LNCaP clone FGC (cell line): ENCODE results near the gene BAZ2B.

Source experiments
- DNase-seq: peaks from one replicate; pipeline ENCODE4 v3.0.0-alpha.2; 2011; ENCODE audit warnings: low read depth
- H3K4me3 ChIP-seq: 2 replicates; pipeline ENCODE4 v1.5.1; 2011; ENCODE audit warnings: mild to moderate bottlenecking, low read depth, low read length, control low read depth
- CTCF ChIP-seq: IDR thresholded peaks from 2 replicates; pipeline ENCODE4 v1.5.1; 2012; ENCODE audit warnings: mild to moderate bottlenecking; ENCODE audit not compliant: control insufficient read depth, insufficient read depth; ENCODE audit errors: extremely low read depth

BAZ2B gene

DNA sequence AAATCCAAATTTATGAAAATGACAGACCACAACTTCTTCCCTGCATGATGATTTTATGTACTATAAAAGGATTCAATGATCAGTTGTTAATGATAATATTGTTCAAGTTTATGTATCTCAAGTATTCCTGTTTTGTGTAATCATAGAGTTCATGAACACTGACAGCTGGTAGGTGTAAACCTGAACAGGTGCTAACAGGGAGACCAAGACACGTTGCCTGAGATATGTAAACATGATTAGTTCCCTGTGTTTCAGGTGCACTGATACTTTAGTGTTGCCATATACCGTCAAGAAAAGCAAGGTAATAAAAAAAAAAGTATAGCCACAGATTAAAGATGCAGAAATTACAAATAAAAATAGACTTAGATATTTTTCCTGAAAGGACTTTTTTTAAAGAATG, 131.8 kb downstream of the BAZ2B start:
- peak; percentile 6 for DNase-seq
- no peak for TF ChIP-seq CTCF
- no peak overlapping the region for H3K4me3 ChIP-seq

GRCh38 chr2:159476329-159476728, 140.0 kb downstream of the BAZ2B start:
- H3K4me3 ChIP-seq: no peak overlapping the region
- no peak for TF ChIP-seq CTCF
- DNase-seq: no peak

DNA sequence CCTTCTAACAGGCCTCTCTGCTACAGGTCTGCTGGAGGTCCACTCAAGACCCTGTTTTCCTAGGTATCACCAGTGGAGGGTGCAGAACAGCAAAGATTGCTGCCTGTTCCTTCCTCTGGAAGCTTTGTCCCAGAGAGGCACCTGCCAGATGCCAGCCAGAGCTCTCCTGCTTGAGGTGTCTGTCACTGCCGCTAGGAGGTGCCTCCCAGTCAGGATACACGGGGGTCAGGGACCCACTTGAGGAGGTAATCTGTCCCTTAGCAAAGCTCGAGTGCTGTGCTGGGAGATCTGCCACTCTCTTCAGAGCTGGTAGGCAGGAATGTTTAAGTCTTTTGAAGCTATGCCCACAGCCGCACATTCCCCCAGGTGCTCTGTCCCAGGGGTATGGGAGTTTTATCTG, 140.6 kb downstream of the BAZ2B start:
- no peak for DNase-seq
- H3K4me3 ChIP-seq: no peak overlapping the region
- TF ChIP-seq CTCF: no peak

DNA sequence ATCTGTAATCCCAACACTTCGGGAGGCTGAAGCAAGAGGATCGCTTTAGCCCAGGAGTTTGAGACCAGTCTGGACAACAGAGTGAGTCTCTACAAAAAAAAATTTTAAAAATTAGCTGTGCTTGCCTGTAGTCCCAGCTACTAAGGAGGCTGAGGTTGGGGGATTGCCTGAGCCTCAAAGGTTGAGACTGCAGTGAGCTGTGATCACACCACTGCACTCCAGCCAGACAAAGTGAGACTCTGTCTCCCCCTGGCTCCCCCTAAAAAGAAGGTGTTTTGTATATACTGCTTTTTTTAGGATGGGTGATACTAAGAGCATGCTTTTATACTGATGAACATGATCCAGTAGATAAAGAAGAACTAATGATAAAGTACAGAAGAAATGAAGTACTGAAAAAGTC, 145.0 kb downstream of the BAZ2B start:
- H3K4me3 ChIP-seq: no peak overlapping the region
- TF ChIP-seq CTCF: no peak
- DNase-seq: no peak

DNA sequence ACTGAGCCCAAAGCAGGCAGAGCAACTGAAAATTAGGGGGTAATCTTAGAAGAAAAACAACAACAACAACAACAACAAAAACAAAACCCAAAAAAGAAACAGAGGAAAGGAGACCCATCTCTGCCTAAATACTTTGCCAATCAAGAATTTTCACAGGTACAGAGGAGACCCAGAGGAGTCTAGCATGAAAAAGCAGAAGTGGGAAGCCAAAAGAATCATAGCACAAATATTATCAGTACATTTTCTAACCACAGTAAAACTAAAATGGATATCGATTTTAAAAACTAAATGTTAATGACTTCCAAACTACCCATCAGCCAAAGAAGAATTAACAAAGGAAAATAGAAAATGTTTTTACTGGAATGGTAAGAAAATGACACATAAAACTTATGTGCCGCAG, 148.1 kb downstream of the BAZ2B start:
- no peak for TF ChIP-seq CTCF
- no peak overlapping the region for H3K4me3 ChIP-seq
- no peak for DNase-seq

DNA sequence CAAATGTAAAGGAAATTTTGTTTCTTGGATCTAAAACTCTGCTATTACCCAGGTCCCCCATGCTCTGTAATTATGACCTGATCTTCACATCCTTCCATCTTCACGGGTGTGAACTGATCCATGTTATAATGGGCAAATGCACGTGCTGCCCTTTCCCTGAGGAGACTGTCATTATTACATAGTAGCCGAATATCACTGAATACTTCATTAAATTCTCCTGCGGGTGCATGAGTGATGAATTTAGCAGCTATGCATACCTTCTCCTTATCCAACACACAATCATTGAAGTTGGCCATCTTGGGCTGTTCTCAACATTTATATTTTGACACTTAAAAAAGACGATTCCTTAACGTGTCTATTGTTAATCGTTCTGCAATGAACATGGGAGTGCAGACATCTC, 153.4 kb downstream of the BAZ2B start:
- no peak overlapping the region for H3K4me3 ChIP-seq
- TF ChIP-seq CTCF: no peak
- no peak for DNase-seq

- H3K4me3 ChIP-seq: no peak overlapping the region
- no peak for DNase-seq
- TF ChIP-seq CTCF: no peak
Observed at GRCh38 chr2:159462201-159462785, 154.1 kb downstream of the BAZ2B start.
